Endothelial cell of umbilical vein (primary cell): ENCODE measurements around the gene HP. TPM values are rescaled to one million over a fixed set of nuclear protein-coding genes. Genes with fewer than 3 reads are reported as not detected.

ENCODE experiments used
- BruUV-seq: library from RNA; stranded (reverse); fragments of 400-500 nt; replicated peaks from 2 replicates; lab custom pipeline; 2021; lab: Mats Ljungman, UMichigan
- CTCF ChIA-PET: fragments of 300-600, 350-600 bp; sonication (Branson Sonifier 250); formaldehyde crosslinking; loops from one replicate; lab custom pipeline; 2021; ENCODE audit warnings: antibody characterized with exemption, inconsistent platforms; lab: Charles Lee
- POLR2A ChIA-PET: fragments of 300-600, 350-600 bp; sonication (Branson Sonifier 250); formaldehyde crosslinking; loops from one replicate; lab custom pipeline; 2021; ENCODE audit warnings: antibody characterized with exemption, inconsistent platforms; lab: Charles Lee
- DNase-seq: peaks from one replicate; pipeline ENCODE4 v3.0.0-alpha.2; 2011; ENCODE audit warnings: low read depth, low spot score
- FAIRE-seq: peaks from 2 replicates; lab custom pipeline; 2011; peaks lifted over from hg19 to GRCh38; lab: Jason Lieb, UNC
- H2AFZ ChIP-seq: 2 replicates; pipeline ENCODE4 v1.6.0; 2012; ENCODE audit warnings: low read depth, low read length, control low read depth, inconsistent platforms
- H3K27ac ChIP-seq: 2 replicates; pipeline ENCODE4 v1.5.1; 2011; ENCODE audit warnings: low read depth, mild to moderate bottlenecking, control low read depth, low read length, moderate library complexity; ENCODE audit not compliant: insufficient read depth
- H3K27me3 ChIP-seq, 2 experiments: 2 replicates each; pipeline versions ENCODE4 v1.6.0 to v1.6.1; 2011; ENCODE audit warnings: low read length in 2 of 2, mixed read lengths in 1 of 2; ENCODE audit not compliant: control insufficient read depth in 2 of 2, insufficient read depth in 2 of 2
- H3K36me3 ChIP-seq, 2 experiments: 2 replicates in 1 of 2; 3 replicates in 1 of 2; pipeline ENCODE4 v1.5.1; 2011; ENCODE audit warnings: low read length in 2 of 2, mild to moderate bottlenecking in 1 of 2, moderate library complexity in 1 of 2; ENCODE audit not compliant: control insufficient read depth in 2 of 2, insufficient read depth in 2 of 2; ENCODE audit errors: extremely low read depth in 1 of 2
- H3K4me1 ChIP-seq: 3 replicates; pipeline ENCODE4 v1.5.1; 2011; ENCODE audit warnings: mild to moderate bottlenecking, low read length; ENCODE audit not compliant: control insufficient read depth, insufficient read depth; ENCODE audit errors: extremely low read depth
- H3K4me2 ChIP-seq: 2 replicates; pipeline ENCODE4 v1.6.1; 2011; ENCODE audit warnings: low read length, control low read depth, mixed read lengths; ENCODE audit not compliant: insufficient read depth
- H3K4me3 ChIP-seq, 3 experiments: fragments of 200-600 bp in 1 of 3; sonication (generic), shearing (Covaris generic) in 1 of 3; replicated peaks in 1 of 3; 2 replicates each; pipeline ENCODE4 v1.5.1; 2011 to 2016; ENCODE audit warnings: control low read depth in 3 of 3, low read length in 3 of 3, mild to moderate bottlenecking in 2 of 3, inconsistent platforms in 1 of 3, low read depth in 1 of 3, moderate library complexity in 1 of 3; ENCODE audit not compliant: insufficient read depth in 1 of 3
- H3K79me2 ChIP-seq: 2 replicates; pipeline ENCODE4 v1.6.0; 2012; ENCODE audit warnings: low read length, inconsistent platforms; ENCODE audit not compliant: control insufficient read depth, insufficient read depth
- H3K9ac ChIP-seq: replicated peaks from 2 replicates; pipeline ENCODE3; 2011; ENCODE audit warnings: low read length, control low read depth; ENCODE audit not compliant: insufficient read depth; ENCODE audit errors: extremely low read depth
- H3K9me1 ChIP-seq: replicated peaks from 3 replicates; pipeline ENCODE4 v1.6.0; 2011; ENCODE audit warnings: mild to moderate bottlenecking, low read length; ENCODE audit not compliant: control insufficient read depth, insufficient read depth; ENCODE audit errors: extremely low read depth
- H3K9me3 ChIP-seq: replicated peaks from 2 replicates; pipeline ENCODE4 v1.5.1; 2012; ENCODE audit warnings: low read length, inconsistent platforms; ENCODE audit not compliant: control insufficient read depth, insufficient read depth
- H4K20me1 ChIP-seq: replicated peaks from 2 replicates; pipeline ENCODE3; 2011; ENCODE audit warnings: mild to moderate bottlenecking, low read length; ENCODE audit not compliant: control insufficient read depth, insufficient read depth; ENCODE audit errors: extremely low read depth
- CTCF ChIP-seq, 2 donors: IDR thresholded peaks; 1 replicate in 1 of 2; 2 replicates in 1 of 2; pipeline ENCODE4 v1.5.1; 2011; ENCODE audit warnings: low read length in 2 of 2, mild to moderate bottlenecking in 2 of 2, moderate library complexity in 2 of 2, control low read depth in 1 of 2, inconsistent platforms in 1 of 2, low read depth in 1 of 2; ENCODE audit not compliant: insufficient read depth in 1 of 2; ENCODE audit errors: extremely low read depth in 1 of 2
- EZH2 ChIP-seq: IDR thresholded peaks from 2 replicates; pipeline ENCODE4 v1.6.1; 2012; ENCODE audit warnings: borderline replicate concordance, low read depth, mild to moderate bottlenecking, moderate library complexity, low read length, inconsistent platforms; ENCODE audit not compliant: severe bottlenecking
- FOS ChIP-seq: IDR thresholded peaks from 2 replicates; pipeline ENCODE4 v1.6.1; 2011; ENCODE audit warnings: mild to moderate bottlenecking, low read length, moderate library complexity, borderline replicate concordance; ENCODE audit not compliant: insufficient read depth
- GATA2 ChIP-seq: IDR thresholded peaks from 2 replicates; pipeline ENCODE4 v1.7.0; 2011; ENCODE audit warnings: low read depth, mild to moderate bottlenecking, moderate library complexity, mixed read lengths, low read length; ENCODE audit not compliant: insufficient read length, insufficient read depth
- JUN ChIP-seq: IDR thresholded peaks from 2 replicates; pipeline ENCODE4 v1.6.1; 2011; ENCODE audit warnings: borderline replicate concordance, low read depth; ENCODE audit not compliant: insufficient read length, insufficient read depth
- MYC ChIP-seq: IDR thresholded peaks from one replicate; pipeline ENCODE4 v1.6.1; 2011; ENCODE audit warnings: mild to moderate bottlenecking, low read depth, low read length
- POLR2A ChIP-seq: IDR thresholded peaks from 2 replicates; pipeline ENCODE4 v1.6.1; 2012; ENCODE audit warnings: low read depth, mild to moderate bottlenecking, control low read depth, low read length
- POLR2AphosphoS5 ChIP-seq: IDR thresholded peaks from 2 replicates; pipeline ENCODE4 v1.6.1; 2012; ENCODE audit warnings: low read depth, mild to moderate bottlenecking, control low read depth, low read length, moderate library complexity; ENCODE audit not compliant: insufficient read depth
- dilution Hi-C: fragments of 300-500 bp; cut with MboI; formaldehyde crosslinking; loops from one replicate; pipeline ENCODE4 v1.15.0; 2019; ENCODE audit warnings: low sequenced_read_pairs; ENCODE audit not compliant: extremely low pct_ligation_motif_present
- intact Hi-C: fragments of 100-400 bp; cut with micrococcal nuclease; formaldehyde crosslinking; loops from one replicate; pipeline ENCODE4 v1.10.0; 2022
- polyA plus RNA-seq, 4 experiments: library from polyadenylated mRNA; depleted of rRNA in 3 of 4; stranded (reverse) in 3 of 4; unstranded in 1 of 4; fragments of >200 nt; gene quantifications; 2 replicates each; pipeline versions ENCODE4 v1.2.1 to v1.2.3, GENCODE V29; 2011 to 2012; ENCODE audit warnings: missing spikeins in 1 of 4
- total RNA-seq: library from RNA; stranded (reverse); gene quantifications from 2 replicates; pipeline ENCODE4 v1.2.3, GENCODE V29; 2021
- TF ChIP-seq, protein P1 (sequence below): IDR thresholded peaks from 2 replicates; pipeline ENCODE4 v1.6.1; 2011; ENCODE audit not compliant: insufficient read depth, insufficient read length

The HP gene
- total and polyA plus RNA-seq, 2 donors (not counting 3 experiments of a cell fraction or from before 2014, with no cell fraction given): not detected

DNA sequence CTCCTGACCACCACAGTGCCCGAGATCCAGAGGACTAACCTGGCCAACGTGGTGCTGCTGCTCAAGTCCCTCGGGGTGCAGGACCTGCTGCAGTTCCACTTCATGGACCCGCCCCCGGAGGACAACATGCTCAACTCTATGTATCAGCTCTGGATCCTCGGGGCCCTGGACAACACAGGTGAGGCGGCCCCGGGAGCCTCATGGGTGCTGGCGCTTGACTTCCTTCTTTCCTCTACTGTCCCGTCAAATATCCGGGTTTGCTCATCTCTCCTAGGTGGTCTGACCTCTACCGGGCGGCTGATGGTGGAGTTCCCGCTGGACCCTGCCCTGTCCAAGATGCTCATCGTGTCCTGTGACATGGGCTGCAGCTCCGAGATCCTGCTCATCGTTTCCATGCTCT, 53.1 kb downstream of the HP start:
- no peaks in the 10 kb centered on the region for H3K9me3 ChIP-seq
- no TSS peak for BruUV-seq
- TF ChIP-seq MYC (no peak), FOS (no peak), EZH2 (no peak), JUN (no peak), POLR2AphosphoS5 (no peak), POLR2A (no peak), GATA2 (no peak), CTCF (IDR thresholded peaks at IDR 0.05; ENCODE audit: extremely low read depth in 1 of 2, insufficient read depth in 1 of 2, low read depth in 1 of 2, low read length in 2 of 2) (no peak)
- TF ChIP-seq, protein P1, sequence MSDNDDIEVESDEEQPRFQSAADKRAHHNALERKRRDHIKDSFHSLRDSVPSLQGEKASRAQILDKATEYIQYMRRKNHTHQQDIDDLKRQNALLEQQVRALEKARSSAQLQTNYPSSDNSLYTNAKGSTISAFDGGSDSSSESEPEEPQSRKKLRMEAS: no peak

More for the DNA sequence above, 53.1 kb downstream of the HP start:
- H2AFZ ChIP-seq: no peak overlapping the region
- no peak overlapping the region for H3K27ac ChIP-seq
- H3K27me3 ChIP-seq: no peaks in the 10 kb centered on the region
- H4K20me1 ChIP-seq: no peaks in the 10 kb centered on the region
- intact Hi-C loops (no loop called here), dilution Hi-C loops (no loop called here)
- FAIRE-seq (no peak), DNase-seq (no peak)
- no peak overlapping the region for H3K4me2 ChIP-seq
- peaks cover 33 to 84% of the 10 kb centered on the region in 2 experiments for H3K36me3 ChIP-seq
- no peak overlapping the region for H3K4me3 ChIP-seq
- POLR2A ChIA-PET: no interaction called here
- CTCF ChIA-PET: no interaction called here
- H3K79me2 ChIP-seq: no peaks in the 10 kb centered on the region
- H3K9ac ChIP-seq: no peak overlapping the region
- no peaks in the 10 kb centered on the region for H3K9me1 ChIP-seq
- H3K4me1 ChIP-seq: no peaks in the 10 kb centered on the region
